HG02678 (cell line): ENCODE data around the gene ZXDC.

Source experiments
- ATAC-seq: cut with Tn5 transposase; IDR thresholded peaks from one replicate; pipeline ENCODE4 v1.9.1; 2021; ENCODE audit warnings: mild to moderate bottlenecking, moderate library complexity; ENCODE audit not compliant: unreplicated experiment

Gene ZXDC, protein sequence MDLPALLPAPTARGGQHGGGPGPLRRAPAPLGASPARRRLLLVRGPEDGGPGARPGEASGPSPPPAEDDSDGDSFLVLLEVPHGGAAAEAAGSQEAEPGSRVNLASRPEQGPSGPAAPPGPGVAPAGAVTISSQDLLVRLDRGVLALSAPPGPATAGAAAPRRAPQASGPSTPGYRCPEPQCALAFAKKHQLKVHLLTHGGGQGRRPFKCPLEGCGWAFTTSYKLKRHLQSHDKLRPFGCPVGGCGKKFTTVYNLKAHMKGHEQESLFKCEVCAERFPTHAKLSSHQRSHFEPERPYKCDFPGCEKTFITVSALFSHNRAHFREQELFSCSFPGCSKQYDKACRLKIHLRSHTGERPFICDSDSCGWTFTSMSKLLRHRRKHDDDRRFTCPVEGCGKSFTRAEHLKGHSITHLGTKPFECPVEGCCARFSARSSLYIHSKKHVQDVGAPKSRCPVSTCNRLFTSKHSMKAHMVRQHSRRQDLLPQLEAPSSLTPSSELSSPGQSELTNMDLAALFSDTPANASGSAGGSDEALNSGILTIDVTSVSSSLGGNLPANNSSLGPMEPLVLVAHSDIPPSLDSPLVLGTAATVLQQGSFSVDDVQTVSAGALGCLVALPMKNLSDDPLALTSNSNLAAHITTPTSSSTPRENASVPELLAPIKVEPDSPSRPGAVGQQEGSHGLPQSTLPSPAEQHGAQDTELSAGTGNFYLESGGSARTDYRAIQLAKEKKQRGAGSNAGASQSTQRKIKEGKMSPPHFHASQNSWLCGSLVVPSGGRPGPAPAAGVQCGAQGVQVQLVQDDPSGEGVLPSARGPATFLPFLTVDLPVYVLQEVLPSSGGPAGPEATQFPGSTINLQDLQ

DNA sequence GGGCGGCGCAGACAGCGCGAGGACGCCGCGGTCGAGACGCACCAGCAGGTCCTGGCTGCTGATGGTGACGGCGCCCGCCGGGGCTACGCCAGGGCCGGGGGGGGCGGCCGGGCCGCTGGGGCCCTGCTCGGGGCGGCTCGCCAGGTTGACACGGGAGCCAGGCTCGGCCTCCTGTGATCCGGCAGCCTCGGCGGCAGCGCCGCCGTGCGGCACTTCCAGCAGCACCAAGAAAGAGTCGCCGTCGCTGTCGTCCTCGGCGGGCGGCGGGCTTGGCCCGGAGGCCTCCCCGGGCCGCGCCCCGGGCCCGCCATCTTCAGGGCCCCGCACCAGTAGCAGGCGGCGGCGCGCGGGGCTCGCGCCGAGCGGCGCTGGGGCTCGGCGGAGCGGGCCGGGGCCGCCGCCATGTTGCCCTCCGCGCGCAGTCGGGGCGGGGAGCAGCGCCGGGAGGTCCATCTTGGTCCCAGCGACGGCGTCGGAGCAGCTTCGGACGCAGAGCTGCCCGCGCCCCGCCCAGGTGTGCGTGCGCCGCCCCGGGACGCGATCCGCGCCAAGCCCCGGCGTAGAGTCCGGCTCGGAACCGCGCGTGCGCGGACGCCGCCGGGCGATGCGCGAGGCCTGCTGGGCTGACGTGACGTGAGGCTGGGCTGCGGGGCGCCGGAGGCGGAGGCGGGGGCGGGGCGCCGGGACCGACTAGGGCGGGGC is at the start of gene ZXDC:
ZXDC (minus strand) TSS at position 479 of the 702 bp plus-strand sequence; CDS start at position 453, 26 bp downstream.
- ATAC-seq = peak; percentile 81

- no peak for ATAC-seq
Observed at GRCh38 chr3:126525091-126525852, 49.6 kb upstream of the ZXDC start.

DNA sequence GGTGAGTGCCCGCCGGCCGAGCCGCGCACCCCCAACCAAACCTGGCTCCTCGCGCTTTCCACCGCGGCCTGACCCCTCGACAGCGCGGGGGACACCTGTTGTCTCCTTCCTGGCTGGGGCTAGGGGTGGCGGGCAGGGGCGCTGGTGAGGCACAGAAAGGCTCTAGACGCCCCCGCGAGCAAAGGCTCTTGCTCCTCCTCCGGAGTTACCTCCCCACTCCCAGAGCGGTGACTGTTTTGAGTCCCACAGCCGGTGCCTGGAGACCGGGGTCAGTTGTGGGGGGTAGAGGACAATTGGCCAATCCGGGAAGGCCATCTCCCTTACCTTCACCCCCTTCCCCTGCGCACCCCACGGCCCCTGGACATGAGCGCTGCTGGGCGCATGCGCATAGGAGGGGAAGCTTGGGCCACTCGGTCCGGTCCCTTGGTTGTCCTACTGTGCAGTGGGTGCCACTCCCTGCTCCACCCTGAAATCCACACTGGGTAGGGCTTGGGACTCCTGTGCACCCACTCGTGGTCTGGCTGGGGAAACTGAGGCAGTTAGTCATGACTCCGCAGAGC is 48.8 kb upstream of the ZXDC start:
- no peak for ATAC-seq

DNA sequence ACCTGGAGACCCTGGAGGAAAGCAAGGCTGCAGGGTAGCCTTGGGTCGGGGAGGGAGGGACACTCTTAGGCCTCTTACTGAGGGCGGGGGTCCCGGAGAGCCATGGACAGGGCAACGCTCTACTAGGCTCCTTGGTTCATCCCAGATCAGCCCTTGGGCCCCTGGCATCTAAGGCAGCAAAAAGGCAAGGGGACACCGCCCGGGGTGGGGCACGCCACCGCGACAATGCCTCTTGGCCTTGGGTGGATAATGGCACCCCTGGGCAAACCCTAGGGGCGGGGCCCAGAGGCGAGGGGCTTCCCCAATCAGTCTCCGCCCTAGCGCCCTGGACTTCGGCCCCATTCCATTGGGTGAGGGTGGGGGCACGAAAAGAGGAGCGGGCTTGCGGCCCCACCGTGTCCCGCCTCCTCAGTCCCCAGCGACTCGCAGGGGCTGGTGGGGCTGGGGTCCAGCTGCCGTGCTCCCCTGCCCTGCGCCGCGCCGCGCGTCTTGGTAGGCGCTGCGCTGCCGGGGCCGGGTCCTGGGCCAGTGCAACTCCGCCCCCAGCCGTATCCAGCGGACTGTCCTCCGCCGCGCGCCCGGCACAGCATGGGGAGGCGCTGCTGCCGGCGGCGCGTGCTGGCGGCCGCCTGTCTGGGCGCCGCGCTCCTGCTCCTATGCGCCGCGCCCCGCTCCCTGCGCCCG is 48.2 kb upstream of the ZXDC start, which contains the start of gene CHST13:
CHST13 (plus strand) TSS at position 411 of the 684 bp plus-strand sequence; CDS start at position 589, 178 bp downstream.
- no peak for ATAC-seq

DNA sequence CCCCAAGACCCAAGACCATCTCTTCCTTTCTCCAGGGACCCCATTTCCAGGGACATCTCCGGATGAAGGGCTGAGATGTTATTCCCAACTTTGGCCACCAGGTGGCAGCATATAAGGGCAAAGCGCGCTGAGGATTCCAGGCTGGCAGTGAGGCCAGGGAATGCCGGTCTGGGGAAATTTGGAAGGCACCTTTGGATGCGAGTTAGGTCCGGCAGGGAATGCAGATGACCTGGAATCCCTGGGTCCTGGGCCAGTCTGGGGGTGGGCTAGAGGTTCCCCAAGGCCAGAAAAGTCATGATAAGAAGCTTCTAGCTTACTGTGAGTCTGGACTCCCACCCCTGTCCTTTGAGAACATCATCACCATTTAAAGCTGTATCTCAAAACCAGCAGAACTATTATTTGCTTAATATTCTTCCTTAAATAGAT is 46.7 kb upstream of the ZXDC start:
- no peak for ATAC-seq

- no peak for ATAC-seq
Observed at GRCh38 chr3:126521122-126521891, 45.6 kb upstream of the ZXDC start.

DNA sequence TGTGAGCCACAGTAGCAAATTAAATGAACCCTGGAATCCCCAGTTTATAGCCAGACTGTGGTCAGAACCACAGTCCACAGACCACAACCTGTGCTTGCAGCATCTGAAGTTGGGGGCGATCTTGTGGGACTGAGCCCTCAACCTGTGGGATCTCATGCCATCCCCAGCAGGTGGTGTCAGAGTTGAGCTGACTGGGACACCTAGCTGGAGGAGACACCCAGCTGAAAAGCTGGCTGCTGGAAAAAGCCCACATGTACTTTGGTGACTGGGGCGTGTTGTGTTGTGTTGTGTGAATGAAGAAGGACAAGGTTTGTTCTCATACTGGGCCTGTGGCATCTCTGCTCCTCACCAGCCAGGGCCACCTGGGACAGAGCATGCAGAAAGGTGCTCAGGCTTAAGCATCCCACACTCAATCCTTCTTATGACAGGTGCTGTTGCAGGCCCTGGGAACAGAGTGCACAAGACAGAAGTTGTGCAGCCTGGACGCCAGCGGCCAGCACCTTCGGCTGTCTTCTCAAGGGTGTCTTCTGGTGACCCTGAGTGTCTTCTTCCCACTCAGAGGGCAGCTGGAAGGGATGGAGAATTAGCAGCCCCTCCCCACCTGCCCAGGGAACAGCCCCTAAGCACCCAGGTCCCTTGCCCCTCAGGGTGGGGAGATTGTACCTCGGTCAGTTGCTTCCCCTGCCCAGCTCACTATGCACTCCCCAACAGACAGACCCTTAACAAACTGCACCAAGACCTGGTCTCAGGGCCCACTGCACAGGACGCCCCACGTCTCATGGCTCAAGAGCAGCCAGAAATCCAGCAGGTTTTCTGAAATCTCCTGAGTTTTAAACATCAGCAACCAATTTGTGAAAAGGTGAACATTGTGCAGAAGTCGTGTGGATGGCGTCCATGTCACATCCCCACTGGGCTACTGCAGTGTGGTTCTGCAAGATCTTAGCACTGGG is 44.1 kb upstream of the ZXDC start:
- ATAC-seq = no peak

- ATAC-seq = no peak
Observed at GRCh38 chr3:126518779-126519177, 43.1 kb upstream of the ZXDC start.

DNA sequence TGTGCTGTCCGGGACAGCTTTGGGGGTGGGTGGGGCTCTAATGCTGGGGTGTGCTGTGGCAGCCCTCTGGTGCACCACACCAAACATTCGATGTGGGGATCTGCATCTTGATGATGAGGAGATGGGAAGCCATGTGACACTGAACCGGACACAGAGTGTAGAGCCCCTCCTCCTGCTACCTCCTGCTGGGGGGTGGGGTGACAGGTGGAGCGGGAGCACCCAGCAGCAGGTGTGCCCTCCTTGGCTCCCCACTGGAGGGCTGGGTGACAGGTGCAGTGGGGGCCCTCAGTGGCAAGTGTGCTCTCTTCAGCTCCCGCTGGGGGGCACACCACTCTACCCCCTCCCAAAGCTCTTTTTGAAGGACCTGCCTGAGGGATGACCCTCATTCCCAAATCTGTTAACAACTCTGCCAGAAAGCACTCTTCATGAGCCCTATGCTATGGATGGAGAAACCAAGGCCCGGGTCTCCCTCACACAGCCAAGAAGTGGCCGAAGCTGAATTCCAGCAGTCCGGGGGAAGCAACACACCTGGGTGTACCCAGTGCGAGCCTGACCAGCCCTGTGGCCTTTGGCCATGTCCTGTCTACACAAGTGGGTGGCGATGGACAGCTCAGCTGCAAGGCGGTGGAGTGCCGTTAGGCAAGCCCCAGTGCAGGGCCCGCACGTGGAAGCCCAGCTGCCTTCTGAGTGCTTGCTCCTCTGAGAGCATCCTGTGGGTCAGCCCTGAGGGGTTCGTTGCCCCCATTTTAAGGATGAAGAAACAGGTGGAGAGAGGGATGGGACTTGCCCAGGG is 42.5 kb upstream of the ZXDC start:
- no peak for ATAC-seq

- no peak for ATAC-seq
Observed at GRCh38 chr3:126517291-126517951, 41.7 kb upstream of the ZXDC start, which contains the start of gene UROC1. UROC1 (minus strand) TSS chr3:126517773; CDS start chr3:126517719, 54 bp downstream.

- ATAC-seq = no peak
Observed at GRCh38 chr3:126516936-126517290, 41.2 kb upstream of the ZXDC start.

GRCh38 chr3:126516152-126516935 is 40.7 kb upstream of the ZXDC start:
- ATAC-seq = no peak

DNA sequence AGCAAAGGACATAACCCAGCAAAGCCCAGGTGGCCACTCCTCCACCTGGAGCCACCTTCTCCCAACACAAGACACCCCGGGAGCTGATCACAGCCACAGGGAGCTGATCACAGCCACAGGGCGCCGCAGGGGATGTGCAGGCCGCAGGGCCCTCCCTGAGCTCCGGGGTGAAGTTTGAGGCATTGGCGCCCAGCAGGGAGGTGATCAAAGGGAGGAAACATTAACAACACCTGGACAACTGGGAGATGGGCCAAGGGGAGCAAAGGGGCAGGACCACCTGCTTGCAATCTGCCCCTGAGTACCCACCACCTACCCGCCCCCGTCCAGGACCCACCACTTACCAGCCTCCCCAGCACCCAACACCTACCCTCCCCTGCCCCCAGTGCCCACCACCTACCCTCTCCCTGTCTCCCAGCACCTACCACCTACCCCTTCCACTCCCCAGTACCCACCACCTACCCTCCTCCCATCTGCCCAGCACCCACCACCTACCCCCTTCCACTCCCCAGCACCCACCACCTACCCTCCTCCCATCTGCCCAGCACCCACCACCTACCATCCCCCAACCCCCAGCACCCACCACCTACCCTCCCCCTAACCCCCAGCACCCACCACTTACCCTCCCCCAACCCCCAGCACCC is 39.5 kb upstream of the ZXDC start:
- ATAC-seq = no peak

DNA sequence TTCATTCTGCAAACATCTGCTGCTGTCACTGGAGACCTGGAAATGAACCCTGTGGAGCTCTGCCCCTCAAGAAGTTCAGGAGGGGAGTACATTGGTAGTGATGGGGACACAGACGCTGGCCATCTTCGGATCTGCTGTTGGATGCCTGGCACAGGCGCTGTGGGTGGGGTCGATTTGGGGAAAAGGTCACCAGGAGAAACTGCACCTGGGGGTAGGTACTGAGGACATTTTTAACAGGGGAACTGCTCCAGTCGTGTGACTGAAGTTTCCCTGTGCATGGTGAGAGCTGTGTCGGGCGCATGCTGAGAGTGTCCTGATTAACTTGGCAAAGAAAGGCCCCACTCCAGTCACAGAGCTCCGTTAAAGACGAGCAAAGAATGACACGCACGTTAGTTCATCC is 38.5 kb upstream of the ZXDC start:
- no peak for ATAC-seq
